T-helper 2 cell (primary cell): ENCODE data around the gene SPATA3.
A peak's percentile ranks its signal among the peaks of the same experiment; 100 is the strongest.
"Not testable (repeated sequence)": the region's sequence is repeated elsewhere in the genome, so short reads cannot be mapped to it uniquely, and the experiment has no call there.

Experiments
- DNase-seq, 5 experiments: peaks; one replicate each; pipeline versions ENCODE4 v3.0.0 to v3.0.0-alpha.2; 2012 to 2022

The SPATA3 gene

GRCh38 chr2:230998882-230999281 is 3.0 kb downstream of the SPATA3 start:
- no peak for DNase-seq

GRCh38 chr2:230999477-230999876 is 3.6 kb downstream of the SPATA3 start:
- DNase-seq: no peak

- no peak for DNase-seq
Observed at GRCh38 chr2:231000211-231000904, 4.4 kb downstream of the SPATA3 start.

GRCh38 chr2:231001036-231001435 is 5.1 kb downstream of the SPATA3 start:
- no peak for DNase-seq

DNA sequence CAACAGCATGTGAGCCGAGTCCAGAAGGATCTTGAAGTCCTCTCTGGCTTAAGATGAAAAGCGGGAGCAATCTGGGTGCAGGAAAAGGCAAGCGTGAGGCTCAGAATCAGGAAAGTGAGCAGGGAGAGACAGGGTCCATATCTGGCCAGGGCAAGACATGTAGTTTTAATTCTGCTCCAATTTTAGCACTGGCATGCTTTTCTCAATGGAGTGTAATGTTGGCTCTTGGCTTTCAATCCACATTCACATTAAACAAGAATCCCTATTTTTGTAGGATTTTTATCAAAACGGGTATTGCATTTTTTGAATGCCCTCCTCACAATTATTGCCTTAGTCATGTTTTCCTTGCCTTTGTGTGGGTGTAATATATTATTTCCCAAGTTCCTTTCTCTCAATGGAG is 6.0 kb downstream of the SPATA3 start:
- no peak for DNase-seq

DNA sequence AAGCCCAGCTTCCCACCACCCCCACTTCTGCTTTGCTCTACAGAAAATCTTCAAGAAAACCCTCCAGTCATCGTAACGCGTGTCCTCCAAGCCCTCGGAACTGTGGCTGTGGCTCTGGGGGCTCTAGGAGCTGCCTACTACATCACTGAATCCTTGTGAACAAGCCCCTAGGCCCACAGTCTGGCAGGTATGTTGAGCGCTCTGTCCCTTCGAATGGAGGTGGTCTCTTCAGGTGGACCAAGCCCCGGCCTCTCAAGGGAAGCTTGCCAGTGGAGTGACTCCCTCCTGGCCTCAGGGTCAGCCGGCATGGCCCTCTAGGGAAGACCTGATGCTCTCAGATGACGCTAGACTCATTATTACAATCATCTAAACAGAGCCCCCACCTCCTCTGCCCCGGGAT is 6.7 kb downstream of the SPATA3 start:
- no peak for DNase-seq

- no peak for DNase-seq
Observed at GRCh38 chr2:231003186-231003585, 7.3 kb downstream of the SPATA3 start.

GRCh38 chr2:231004930-231005329 is 9.0 kb downstream of the SPATA3 start:
- DNase-seq: not testable (repeated sequence)

DNA sequence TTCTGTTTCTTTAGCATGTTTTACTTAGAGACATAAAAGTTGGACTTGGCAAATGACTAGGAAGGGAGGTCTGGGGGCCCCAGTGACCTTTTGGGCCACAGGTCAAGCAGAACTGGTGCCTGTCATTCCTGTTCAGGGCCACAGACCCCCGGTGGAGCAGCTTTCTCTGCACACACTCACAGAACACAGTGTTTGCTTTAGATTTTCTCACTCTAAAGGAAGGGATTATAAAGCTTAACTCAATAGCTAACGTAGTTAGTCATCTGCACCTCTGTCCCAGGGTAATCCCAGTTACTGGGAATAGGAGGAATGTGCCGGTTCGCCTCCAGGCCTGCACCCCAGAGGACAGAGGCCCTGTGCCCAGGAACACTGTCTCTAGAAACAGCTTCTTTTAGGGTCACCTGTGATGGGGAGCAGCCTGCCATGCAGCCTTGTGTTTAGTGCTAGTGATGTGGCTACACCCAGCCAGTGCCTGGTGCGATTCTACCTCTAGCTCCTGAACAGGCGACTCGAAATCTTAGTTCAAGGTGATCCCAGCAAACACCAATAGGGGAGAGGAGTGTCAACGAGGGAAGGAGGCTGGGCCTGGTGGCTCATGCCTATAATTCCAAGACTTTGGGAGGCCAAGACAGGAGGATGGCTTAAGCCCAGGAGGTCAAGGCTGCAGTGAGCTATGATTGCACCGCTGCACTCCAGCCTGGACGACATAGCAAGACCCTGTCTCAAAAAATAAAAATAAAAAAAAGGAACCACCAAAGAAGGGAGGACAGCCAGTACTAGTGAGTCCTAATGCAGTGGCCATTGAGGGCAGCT is 11.6 kb downstream of the SPATA3 start:
- no peak for DNase-seq

DNA sequence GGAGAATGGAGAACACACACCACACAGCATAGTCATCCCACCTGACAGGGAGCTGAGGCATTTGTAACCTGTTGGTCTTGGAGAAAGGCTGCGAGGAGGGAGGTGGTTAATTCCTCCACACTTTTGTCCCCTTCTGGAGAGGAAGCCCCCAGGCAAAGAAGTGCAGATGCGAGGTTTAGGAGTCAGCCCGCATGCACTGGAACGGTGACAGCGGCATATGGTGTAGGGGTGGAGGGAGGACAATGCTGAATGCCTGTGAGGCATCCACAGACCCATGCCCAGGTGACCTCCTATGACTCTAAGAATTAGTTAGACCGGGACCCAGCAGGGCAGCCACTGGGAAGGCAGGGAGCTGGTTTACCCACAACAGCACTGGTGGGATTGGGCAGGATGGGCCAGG is 12.2 kb downstream of the SPATA3 start:
- no peak for DNase-seq

GRCh38 chr2:231009236-231009919 is 13.5 kb downstream of the SPATA3 start:
- no peak for DNase-seq

- no peak for DNase-seq
Observed at GRCh38 chr2:231010201-231010730, 14.3 kb downstream of the SPATA3 start.

DNA sequence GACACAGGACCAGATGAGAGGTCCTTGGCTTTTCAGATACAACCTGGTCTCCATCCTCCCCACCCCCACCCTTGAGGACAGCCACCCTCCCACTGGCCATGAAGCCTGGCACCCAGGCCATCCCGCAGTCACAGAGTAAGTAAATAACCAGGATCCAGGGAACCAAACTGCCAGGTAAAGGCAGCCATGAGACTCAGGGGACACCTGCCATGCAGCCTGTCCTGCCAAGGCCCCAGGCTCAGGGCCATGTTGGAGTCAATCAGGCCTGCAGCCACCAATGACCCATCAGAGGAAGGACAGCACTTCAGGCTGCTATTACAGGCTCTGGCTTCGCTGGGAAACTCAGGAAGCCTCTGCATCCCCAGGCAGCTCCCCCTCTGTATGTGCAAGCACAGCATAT is 15.6 kb downstream of the SPATA3 start:
- DNase-seq: no peak

DNA sequence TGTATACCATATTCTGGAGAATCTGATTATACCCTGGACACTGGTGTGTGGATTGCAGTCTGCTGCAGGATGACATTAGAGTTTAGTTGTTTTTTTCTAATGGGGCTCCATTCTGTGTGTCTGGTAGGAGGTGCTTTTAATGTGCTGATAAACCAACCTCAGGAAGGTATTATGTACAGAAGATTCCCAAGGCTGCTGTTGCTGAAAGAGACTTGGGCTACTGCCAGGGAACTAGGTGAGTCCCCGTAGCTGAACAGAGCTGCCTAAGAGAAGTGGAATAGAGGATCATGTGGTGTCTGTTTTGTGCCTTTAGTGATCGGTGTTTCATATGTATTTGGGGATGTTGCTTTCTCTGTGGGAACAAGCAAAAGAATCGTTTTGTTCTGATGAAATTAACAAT is 16.5 kb downstream of the SPATA3 start:
- DNase-seq: no peak

DNA sequence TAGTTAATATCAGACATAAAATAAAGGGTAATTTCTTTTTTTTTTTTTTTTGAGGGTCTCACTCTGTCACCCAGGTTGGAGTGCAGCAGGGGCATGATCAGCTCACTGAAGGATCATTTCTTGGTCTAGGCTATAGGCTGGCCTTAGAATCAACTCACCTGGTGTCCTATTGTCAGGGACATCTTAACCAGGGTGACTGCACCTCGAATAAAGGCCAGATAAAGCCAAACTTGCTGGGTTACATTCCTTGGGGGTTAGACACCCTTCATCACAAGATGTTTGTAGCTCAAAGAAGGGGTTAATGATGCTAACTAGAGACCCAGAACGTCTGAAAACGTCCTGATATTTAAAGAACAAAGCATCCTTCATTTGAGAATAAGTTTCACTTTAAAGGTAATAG is 17.9 kb downstream of the SPATA3 start:
- no peak for DNase-seq

GRCh38 chr2:231015478-231015877 is 19.6 kb downstream of the SPATA3 start:
- no peak for DNase-seq

DNA sequence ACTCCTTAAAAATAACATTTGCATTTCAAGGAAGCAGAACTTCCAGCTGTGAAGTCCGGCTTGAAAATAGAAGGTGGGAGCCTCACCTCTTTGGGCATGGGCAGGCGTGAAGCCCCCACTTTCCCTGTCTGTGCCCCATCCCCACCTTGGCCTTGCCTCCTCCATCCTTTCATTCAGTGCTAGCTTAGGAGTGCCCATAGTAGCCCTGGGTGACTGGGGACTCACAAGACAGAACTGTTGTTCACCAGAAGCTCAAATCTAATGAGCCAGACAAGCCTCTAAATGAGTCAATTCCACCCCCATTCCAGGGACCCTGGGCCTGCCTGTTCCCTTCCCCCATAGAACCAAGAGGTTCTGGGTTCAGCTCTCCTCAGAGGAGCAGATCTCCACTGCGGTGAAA is 20.0 kb downstream of the SPATA3 start:
- no peak for DNase-seq

- no peak for DNase-seq
Observed at GRCh38 chr2:231016566-231017230, 20.8 kb downstream of the SPATA3 start.

- DNase-seq: peak in 1 of 5 experiments; percentile 12
Observed at GRCh38 chr2:231017231-231017598, 21.3 kb downstream of the SPATA3 start.

DNA sequence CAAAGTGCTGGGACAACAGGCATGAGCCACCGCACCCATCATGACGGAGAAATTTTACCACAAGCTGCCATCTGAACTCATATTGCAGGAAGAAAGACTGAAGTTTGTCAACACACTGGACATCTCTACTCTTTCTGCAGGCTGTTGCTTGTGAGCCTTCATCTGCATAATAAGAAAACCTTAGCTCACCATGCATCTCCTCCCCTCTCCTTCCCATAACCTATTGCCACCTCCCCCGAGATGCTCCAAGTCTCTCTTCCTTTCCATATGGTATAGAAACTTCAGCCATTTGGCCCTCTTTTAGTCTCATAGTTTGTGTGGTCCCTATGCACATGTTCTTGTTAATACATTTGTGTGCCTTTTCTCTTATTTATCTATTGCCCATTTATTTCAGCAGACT is 22.3 kb downstream of the SPATA3 start:
- DNase-seq: no peak

DNA sequence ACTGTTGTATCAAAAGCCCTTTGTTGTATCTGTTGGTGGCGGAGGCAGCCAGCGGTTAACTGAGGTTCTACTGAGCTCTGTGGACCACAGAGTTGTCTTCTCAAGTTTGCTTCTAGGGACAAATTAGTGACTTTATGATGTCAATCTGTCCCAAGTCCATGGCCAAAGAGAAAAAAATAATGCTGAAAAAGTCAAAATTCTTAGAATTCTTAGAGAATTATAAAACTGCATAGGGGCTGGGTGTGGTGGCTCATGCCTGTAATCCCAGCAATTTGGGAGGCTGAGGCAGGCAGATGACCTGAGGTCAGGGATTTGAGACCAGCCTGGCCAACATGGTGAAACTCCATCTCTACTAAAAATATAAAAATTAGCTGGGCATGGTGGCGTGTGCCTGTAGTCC is 29.1 kb downstream of the SPATA3 start:
- not testable (repeated sequence) for DNase-seq

DNA sequence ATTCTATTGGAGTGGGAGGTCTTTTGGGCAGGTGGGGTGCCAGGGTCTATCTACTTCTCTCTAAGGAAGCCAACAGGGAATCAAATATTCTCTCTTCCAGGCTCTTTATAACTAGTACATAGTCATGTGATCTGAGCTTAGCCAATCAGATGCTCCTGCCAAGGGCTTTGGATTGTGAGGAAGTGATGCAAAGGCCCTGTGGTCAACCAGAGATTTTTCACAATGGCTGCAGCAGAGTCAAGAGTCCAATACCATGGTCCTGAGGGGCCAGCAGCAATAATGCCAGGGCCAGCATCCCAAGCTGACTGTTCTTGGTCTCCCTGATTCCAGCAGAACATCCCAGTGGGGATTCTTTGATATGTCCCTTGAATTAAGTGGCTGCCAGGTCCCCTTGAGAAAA is 33.0 kb downstream of the SPATA3 start:
- no peak for DNase-seq

GRCh38 chr2:231029563-231029962 is 33.6 kb downstream of the SPATA3 start:
- DNase-seq: no peak
